Measurements from ENCODE around the gene CAVIN4.

CAVIN4 gene

GRCh38 chr9:100601216-100601615 lies 23.3 kb downstream of the CAVIN4 start:
- H3K4ac ChIP-seq (ENCODE audit: low read depth, low read length), result no peak overlapping the region
- H3K9ac ChIP-seq (ENCODE audit: low read length), result no peak overlapping the region
- no peak overlapping the region for H3K18ac ChIP-seq (ENCODE audit: low read length)
- no peaks in the 10 kb centered on the region for H3K79me1 ChIP-seq (ENCODE audit: low read length)
- H3K79me2 ChIP-seq (ENCODE audit: control insufficient read depth, insufficient read depth, low read length), result no peaks in the 10 kb centered on the region
- H3K4me2 ChIP-seq (ENCODE audit: low read length), result no peak overlapping the region
- no peak overlapping the region for H4K5ac ChIP-seq (ENCODE audit: low read length)
- H2BK120ac ChIP-seq (ENCODE audit: low read depth, low read length), result no peak overlapping the region
- H3K4me1 ChIP-seq (ENCODE audit: control insufficient read depth, low read depth, low read length), result peaks cover 4% of the 10 kb centered on the region
- peak; percentile 87 for DNase-seq
- H3K56ac ChIP-seq (ENCODE audit: low read length), result no peak overlapping the region
- H2AK5ac ChIP-seq (ENCODE audit: low read length), result no peak overlapping the region
- no peak overlapping the region for H3K27ac ChIP-seq (ENCODE audit: low read depth, low read length)
- H3K4me3 ChIP-seq (ENCODE audit: low read length), result no peak overlapping the region
- no peak overlapping the region for H4K8ac ChIP-seq (ENCODE audit: low read depth, low read length)
- no peaks in the 10 kb centered on the region for H3K27me3 ChIP-seq (ENCODE audit: insufficient read depth, low read length, poor library complexity)
- H3K23ac ChIP-seq (ENCODE audit: low read length), result no peak overlapping the region
- no peaks in the 10 kb centered on the region for H3K36me3 ChIP-seq (ENCODE audit: control insufficient read depth, insufficient read depth, low read length)
- no peak overlapping the region for H2BK5ac ChIP-seq (ENCODE audit: low read length)
- H2BK15ac ChIP-seq (replicated peaks; ENCODE audit: low read depth), result no peak overlapping the region

- Histone ChIP-seq H2BK120ac (ENCODE audit: low read depth, low read length) (no peak overlapping the region), H3K27ac (ENCODE audit: low read depth, low read length) (no peak overlapping the region), H3K27me3 (ENCODE audit: insufficient read depth, low read length, poor library complexity) (no peaks in the 10 kb centered on the region), H2AK5ac (ENCODE audit: low read length) (no peak overlapping the region), H3K9ac (ENCODE audit: low read length) (no peak overlapping the region), H3K23ac (ENCODE audit: low read length) (no peak overlapping the region), H3K18ac (ENCODE audit: low read length) (no peak overlapping the region), H3K79me1 (ENCODE audit: low read length) (no peaks in the 10 kb centered on the region), H3K4me3 (ENCODE audit: low read length) (no peak overlapping the region), H3K79me2 (ENCODE audit: control insufficient read depth, insufficient read depth, low read length) (no peaks in the 10 kb centered on the region), H4K5ac (ENCODE audit: low read length) (no peak overlapping the region), H2BK5ac (ENCODE audit: low read length) (no peak overlapping the region), H3K36me3 (ENCODE audit: control insufficient read depth, insufficient read depth, low read length) (no peaks in the 10 kb centered on the region), H3K4me2 (ENCODE audit: low read length) (no peak overlapping the region), H3K4me1 (ENCODE audit: control insufficient read depth, low read depth, low read length) (peaks cover 4% of the 10 kb centered on the region), H3K4ac (ENCODE audit: low read depth, low read length) (no peak overlapping the region), H3K56ac (ENCODE audit: low read length) (peak overlapping the region; percentile 17), H2BK15ac (replicated peaks; ENCODE audit: low read depth) (no peak overlapping the region), H4K8ac (ENCODE audit: low read depth, low read length) (no peak overlapping the region)
- no CpG with 5 or more reads among the region's 2 CpGs for WGBS (ENCODE audit: extremely low coverage, insufficient coverage, low lambda C conversion rate)
- DNase-seq, result peak; percentile 93
Measured at GRCh38 chr9:100602342-100602801, 24.5 kb downstream of the CAVIN4 start.

GRCh38 chr9:100605405-100605804 lies 27.5 kb downstream of the CAVIN4 start:
- Histone ChIP-seq H3K23ac (ENCODE audit: low read length) (no peak overlapping the region), H3K79me2 (ENCODE audit: control insufficient read depth, insufficient read depth, low read length) (no peaks in the 10 kb centered on the region), H3K27ac (ENCODE audit: low read depth, low read length) (no peak overlapping the region), H3K18ac (ENCODE audit: low read length) (no peak overlapping the region), H4K5ac (ENCODE audit: low read length) (no peak overlapping the region), H2BK120ac (ENCODE audit: low read depth, low read length) (no peak overlapping the region), H3K4me3 (ENCODE audit: low read length) (no peak overlapping the region), H3K79me1 (ENCODE audit: low read length) (no peaks in the 10 kb centered on the region), H2BK5ac (ENCODE audit: low read length) (no peak overlapping the region), H3K56ac (ENCODE audit: low read length) (no peak overlapping the region), H3K4me2 (ENCODE audit: low read length) (no peak overlapping the region), H3K4ac (ENCODE audit: low read depth, low read length) (no peak overlapping the region), H3K9ac (ENCODE audit: low read length) (no peak overlapping the region), H3K36me3 (ENCODE audit: control insufficient read depth, insufficient read depth, low read length) (no peaks in the 10 kb centered on the region), H3K4me1 (ENCODE audit: control insufficient read depth, low read depth, low read length) (peaks cover 2% of the 10 kb centered on the region), H4K8ac (ENCODE audit: low read depth, low read length) (no peak overlapping the region), H2BK15ac (replicated peaks; ENCODE audit: low read depth) (no peak overlapping the region), H3K27me3 (ENCODE audit: insufficient read depth, low read length, poor library complexity) (no peaks in the 10 kb centered on the region), H2AK5ac (ENCODE audit: low read length) (no peak overlapping the region)
- DNase-seq, result no peak
- no CpG with 5 or more reads among the region's 1 CpG for WGBS (ENCODE audit: extremely low coverage, insufficient coverage, low lambda C conversion rate)

- Histone ChIP-seq H4K8ac (ENCODE audit: low read depth, low read length) (no peak overlapping the region), H2AK5ac (ENCODE audit: low read length) (no peak overlapping the region), H3K4me3 (ENCODE audit: low read length) (no peak overlapping the region), H3K18ac (ENCODE audit: low read length) (no peak overlapping the region), H2BK5ac (ENCODE audit: low read length) (no peak overlapping the region), H3K4me1 (ENCODE audit: control insufficient read depth, low read depth, low read length) (no peaks in the 10 kb centered on the region), H3K27ac (ENCODE audit: low read depth, low read length) (no peak overlapping the region), H3K79me2 (ENCODE audit: control insufficient read depth, insufficient read depth, low read length) (no peaks in the 10 kb centered on the region), H2BK120ac (ENCODE audit: low read depth, low read length) (no peak overlapping the region), H3K36me3 (ENCODE audit: control insufficient read depth, insufficient read depth, low read length) (no peaks in the 10 kb centered on the region), H3K27me3 (ENCODE audit: insufficient read depth, low read length, poor library complexity) (no peaks in the 10 kb centered on the region), H3K9ac (ENCODE audit: low read length) (no peak overlapping the region), H3K79me1 (ENCODE audit: low read length) (no peaks in the 10 kb centered on the region), H3K56ac (ENCODE audit: low read length) (no peak overlapping the region), H4K5ac (ENCODE audit: low read length) (no peak overlapping the region), H3K23ac (ENCODE audit: low read length) (no peak overlapping the region), H2BK15ac (replicated peaks; ENCODE audit: low read depth) (no peak overlapping the region), H3K4me2 (ENCODE audit: low read length) (no peak overlapping the region), H3K4ac (ENCODE audit: low read depth, low read length) (no peak overlapping the region)
- peak; percentile 31 for DNase-seq
- no CpG with 5 or more reads among the region's 5 CpGs for WGBS (ENCODE audit: extremely low coverage, insufficient coverage, low lambda C conversion rate)
Measured at GRCh38 chr9:100619194-100619593, 41.3 kb downstream of the CAVIN4 start.

DNA sequence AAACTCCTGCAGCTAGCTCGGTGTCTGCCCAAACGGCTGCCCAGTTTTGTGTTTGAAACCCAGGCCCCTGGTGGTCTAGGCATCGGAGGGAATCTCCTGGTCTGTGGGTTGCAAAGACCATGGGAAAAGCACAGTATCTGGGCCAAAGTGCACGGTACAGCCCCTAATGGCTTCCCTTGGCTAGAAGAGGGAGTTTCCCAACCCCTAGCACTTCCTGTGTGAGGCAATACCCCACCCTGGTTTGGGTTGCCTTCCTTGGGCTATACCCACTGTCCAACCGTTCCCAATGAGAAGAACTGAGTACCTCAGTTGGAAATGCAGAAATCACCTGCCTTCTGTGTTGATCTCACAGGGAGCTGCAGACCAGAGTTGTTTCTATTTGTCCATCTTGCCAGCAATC lies 41.8 kb downstream of the CAVIN4 start:
- Histone ChIP-seq H3K4me1 (ENCODE audit: control insufficient read depth, low read depth, low read length) (no peaks in the 10 kb centered on the region), H3K56ac (ENCODE audit: low read length) (no peak overlapping the region), H4K8ac (ENCODE audit: low read depth, low read length) (no peak overlapping the region), H3K27me3 (ENCODE audit: insufficient read depth, low read length, poor library complexity) (no peaks in the 10 kb centered on the region), H4K5ac (ENCODE audit: low read length) (no peak overlapping the region), H3K4me2 (ENCODE audit: low read length) (no peak overlapping the region), H3K27ac (ENCODE audit: low read depth, low read length) (no peak overlapping the region), H3K18ac (ENCODE audit: low read length) (no peak overlapping the region), H3K4ac (ENCODE audit: low read depth, low read length) (no peak overlapping the region), H3K79me1 (ENCODE audit: low read length) (no peaks in the 10 kb centered on the region), H2BK5ac (ENCODE audit: low read length) (no peak overlapping the region), H3K79me2 (ENCODE audit: control insufficient read depth, insufficient read depth, low read length) (no peaks in the 10 kb centered on the region), H3K36me3 (ENCODE audit: control insufficient read depth, insufficient read depth, low read length) (no peaks in the 10 kb centered on the region), H3K23ac (ENCODE audit: low read length) (no peak overlapping the region), H2AK5ac (ENCODE audit: low read length) (no peak overlapping the region), H3K4me3 (ENCODE audit: low read length) (no peak overlapping the region), H2BK120ac (ENCODE audit: low read depth, low read length) (no peak overlapping the region), H3K9ac (ENCODE audit: low read length) (no peak overlapping the region), H2BK15ac (replicated peaks; ENCODE audit: low read depth) (no peak overlapping the region)
- no peak for DNase-seq
- WGBS (ENCODE audit: extremely low coverage, insufficient coverage, low lambda C conversion rate), result no CpG with 5 or more reads among the region's 5 CpGs

GRCh38 chr9:100623969-100624368 lies 46.1 kb downstream of the CAVIN4 start:
- Histone ChIP-seq H3K4me1 (ENCODE audit: control insufficient read depth, low read depth, low read length) (no peaks in the 10 kb centered on the region), H3K4me2 (ENCODE audit: low read length) (no peak overlapping the region), H3K79me2 (ENCODE audit: control insufficient read depth, insufficient read depth, low read length) (no peaks in the 10 kb centered on the region), H3K27me3 (ENCODE audit: insufficient read depth, low read length, poor library complexity) (no peaks in the 10 kb centered on the region), H2BK120ac (ENCODE audit: low read depth, low read length) (no peak overlapping the region), H3K18ac (ENCODE audit: low read length) (no peak overlapping the region), H3K23ac (ENCODE audit: low read length) (no peak overlapping the region), H2BK5ac (ENCODE audit: low read length) (no peak overlapping the region), H3K9ac (ENCODE audit: low read length) (no peak overlapping the region), H3K79me1 (ENCODE audit: low read length) (no peaks in the 10 kb centered on the region), H3K27ac (ENCODE audit: low read depth, low read length) (no peak overlapping the region), H4K5ac (ENCODE audit: low read length) (no peak overlapping the region), H2BK15ac (replicated peaks; ENCODE audit: low read depth) (no peak overlapping the region), H3K4me3 (ENCODE audit: low read length) (no peak overlapping the region), H3K56ac (ENCODE audit: low read length) (no peak overlapping the region), H3K4ac (ENCODE audit: low read depth, low read length) (no peak overlapping the region), H4K8ac (ENCODE audit: low read depth, low read length) (no peak overlapping the region), H2AK5ac (ENCODE audit: low read length) (no peak overlapping the region), H3K36me3 (ENCODE audit: control insufficient read depth, insufficient read depth, low read length) (no peaks in the 10 kb centered on the region)
- DNase-seq, result no peak
- no CpG with 5 or more reads among the region's 1 CpG for WGBS (ENCODE audit: extremely low coverage, insufficient coverage, low lambda C conversion rate)

Measured in mesendoderm (in vitro differentiated cells).